NT2/D1 (cell line): ENCODE data around the gene CFAP20.

Source experiments
- SUZ12 ChIP-seq: IDR thresholded peaks from 2 replicates; pipeline ENCODE4 v1.6.1; 2011; ENCODE audit not compliant: insufficient read length, insufficient read depth; ENCODE audit errors: extremely low read depth
- YY1 ChIP-seq: IDR thresholded peaks from 2 replicates; pipeline ENCODE4 v1.6.1; 2011; ENCODE audit not compliant: insufficient read length, insufficient read depth
- ZNF274 ChIP-seq: IDR thresholded peaks from 2 replicates; pipeline ENCODE4 v1.6.1; 2011; ENCODE audit warnings: mild to moderate bottlenecking, low read depth, low read length

DNA sequence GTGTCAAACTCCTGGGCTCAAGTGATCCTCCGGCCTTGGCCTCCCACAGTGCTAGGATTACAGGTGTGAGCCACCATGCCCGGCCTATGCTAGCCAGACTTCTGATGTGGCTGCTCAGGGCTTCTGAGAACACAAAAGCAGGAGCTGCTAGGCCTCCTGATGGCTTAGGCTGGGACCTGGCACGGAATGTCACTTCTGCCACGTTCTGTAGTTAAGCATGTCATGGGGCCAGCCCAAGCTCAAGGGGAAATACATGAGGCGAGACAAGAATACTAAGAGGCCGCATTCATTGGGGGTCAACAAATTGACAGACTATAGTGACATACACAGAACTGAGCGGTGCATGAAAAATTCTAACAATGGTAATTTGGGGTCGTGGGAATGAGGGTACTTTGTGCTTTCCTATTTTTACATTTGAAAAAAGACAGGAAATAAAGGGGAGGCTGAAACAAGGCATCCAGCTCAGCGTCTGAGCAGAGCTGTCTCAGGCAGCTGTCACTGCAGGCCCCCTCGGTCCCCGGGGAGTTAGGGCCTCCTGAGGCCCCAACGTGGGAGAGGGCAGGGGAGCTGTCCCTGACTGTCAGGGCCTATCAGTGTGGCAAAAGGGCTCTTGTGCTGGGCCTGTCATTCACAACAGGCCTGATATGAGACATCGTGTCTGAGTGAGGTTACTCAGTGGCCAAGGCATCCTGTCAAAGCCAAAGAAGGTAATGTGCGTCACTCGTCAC, 26.4 kb downstream of the CFAP20 start:
- no peak for TF ChIP-seq YY1
- no peak for TF ChIP-seq ZNF274
- no peak for TF ChIP-seq SUZ12
